Ammon's horn (tissue), 1 donor: ENCODE data around the gene DHRS2.
"Not testable (repeated sequence)": the region's sequence is repeated elsewhere in the genome, so short reads cannot be mapped to it uniquely, and the experiment has no call there.

Experiments
- DNase-seq: peaks from one replicate; pipeline ENCODE4 v3.0.0-alpha.2; 2016; ENCODE audit warnings: low spot score

DHRS2 gene

DNA sequence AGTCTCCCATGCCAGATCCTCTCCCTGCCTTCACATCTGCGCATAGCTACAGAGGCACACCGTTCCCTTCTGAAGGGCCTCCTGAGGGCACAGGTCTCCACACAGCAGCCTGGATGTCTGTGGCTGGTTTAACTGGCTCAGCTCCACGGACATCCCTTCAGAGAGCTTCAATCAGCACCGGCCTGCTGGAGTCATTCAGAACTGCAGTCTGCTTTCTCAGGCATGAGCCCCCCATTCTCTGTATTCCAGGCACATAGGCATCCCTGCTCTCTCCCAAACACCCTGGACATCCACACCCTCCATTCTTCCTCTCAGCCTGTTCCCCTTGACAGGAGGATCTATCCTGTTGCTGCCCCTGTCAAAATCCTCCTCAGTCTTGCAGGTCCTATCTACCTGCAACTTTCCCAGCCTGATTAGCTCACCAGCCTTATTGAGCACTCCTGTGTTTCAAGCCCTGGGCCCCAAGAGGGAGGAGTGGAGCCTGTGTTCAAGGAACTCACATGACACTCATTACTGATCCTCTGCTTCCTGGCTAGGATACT, 2.9 kb upstream of the DHRS2 start:
- no peak for DNase-seq

DNA sequence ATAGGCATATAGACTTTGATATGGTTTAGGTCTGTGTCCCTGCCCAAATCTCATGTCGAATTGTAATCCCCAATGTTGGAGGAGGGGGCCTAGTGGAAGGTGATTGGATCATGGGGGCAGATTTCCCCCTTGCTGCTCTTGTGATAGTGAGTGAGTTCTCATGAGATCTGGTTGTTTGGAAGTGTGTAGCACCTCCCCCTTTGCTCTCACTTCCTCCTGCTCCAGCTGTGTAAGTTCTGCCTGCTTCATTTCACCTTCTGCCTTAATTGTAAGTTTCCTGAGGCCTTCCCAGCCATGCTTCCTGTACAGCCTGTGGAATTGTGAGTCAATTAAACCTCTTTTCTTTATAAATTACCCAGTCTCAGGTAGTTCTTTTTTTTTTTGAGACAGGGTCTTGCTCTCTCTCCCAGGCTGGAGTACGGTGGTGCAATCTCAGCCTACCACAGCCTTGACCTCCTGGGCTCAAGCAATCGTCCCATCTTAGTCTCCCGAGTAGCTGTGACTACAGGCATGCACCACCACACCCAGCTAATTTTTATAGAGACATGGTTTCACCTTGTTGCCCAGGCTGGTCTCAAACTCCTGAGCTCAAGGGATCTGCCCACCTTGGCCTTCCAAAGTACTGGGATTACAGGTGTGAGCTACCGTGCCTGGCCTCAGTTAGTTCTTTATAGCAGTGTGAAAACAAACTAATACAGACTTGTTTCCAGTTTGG, 1.3 kb upstream of the DHRS2 start:
- not testable (repeated sequence) for DNase-seq

DNA sequence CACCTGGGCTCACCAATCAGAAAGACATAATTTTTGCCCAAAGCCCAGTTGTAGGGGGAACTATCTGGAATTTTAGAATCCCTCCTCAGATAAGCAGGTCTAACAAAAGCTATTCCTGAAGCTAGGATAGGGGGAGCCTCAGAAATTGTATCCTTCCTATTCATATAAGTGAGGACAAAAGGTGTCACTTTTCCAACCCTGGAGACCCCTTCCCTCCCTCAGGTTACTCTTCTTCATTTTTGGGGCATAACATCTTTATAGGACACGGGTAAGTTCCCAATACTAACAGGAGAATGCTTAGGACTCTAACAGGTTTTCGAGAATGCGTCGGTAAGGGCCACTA, 1.1 kb downstream of the DHRS2 start:
- not testable (repeated sequence) for DNase-seq

DNA sequence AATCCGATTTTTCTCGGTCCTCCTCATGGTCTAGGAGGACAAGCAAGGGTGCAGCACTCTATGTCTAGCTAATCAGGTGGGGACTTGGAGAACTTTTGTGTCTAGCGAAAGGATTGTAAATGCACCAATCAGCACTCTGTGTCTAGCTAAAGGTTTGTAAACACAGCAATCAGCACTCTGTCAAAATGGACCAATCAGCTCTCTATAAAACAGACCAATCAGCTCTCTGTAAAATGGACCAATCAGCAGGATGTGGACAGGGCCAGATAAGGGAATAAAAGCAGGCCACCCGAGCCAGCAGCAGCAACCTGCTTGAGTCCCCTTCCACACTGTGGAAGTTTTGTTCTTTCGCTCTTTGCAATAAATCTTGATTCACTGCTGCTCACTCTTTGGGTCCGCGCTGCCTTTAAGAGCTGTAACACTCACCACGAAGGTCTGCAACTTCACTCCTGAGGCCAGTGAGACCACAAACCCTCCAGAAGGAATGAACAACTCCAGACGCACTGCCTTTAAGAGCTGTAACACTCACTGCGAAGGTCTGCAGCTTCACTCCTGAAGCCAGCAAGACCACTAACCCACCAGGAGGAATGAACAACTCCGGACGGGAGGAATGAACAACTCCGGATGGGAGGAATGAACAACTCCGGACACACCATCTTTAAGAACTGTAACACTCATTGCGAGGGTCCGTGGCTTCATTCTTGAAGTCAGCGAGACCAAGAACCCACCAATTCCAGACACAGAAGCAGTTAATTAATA, 1.7 kb downstream of the DHRS2 start:
- not testable (repeated sequence) for DNase-seq

DNA sequence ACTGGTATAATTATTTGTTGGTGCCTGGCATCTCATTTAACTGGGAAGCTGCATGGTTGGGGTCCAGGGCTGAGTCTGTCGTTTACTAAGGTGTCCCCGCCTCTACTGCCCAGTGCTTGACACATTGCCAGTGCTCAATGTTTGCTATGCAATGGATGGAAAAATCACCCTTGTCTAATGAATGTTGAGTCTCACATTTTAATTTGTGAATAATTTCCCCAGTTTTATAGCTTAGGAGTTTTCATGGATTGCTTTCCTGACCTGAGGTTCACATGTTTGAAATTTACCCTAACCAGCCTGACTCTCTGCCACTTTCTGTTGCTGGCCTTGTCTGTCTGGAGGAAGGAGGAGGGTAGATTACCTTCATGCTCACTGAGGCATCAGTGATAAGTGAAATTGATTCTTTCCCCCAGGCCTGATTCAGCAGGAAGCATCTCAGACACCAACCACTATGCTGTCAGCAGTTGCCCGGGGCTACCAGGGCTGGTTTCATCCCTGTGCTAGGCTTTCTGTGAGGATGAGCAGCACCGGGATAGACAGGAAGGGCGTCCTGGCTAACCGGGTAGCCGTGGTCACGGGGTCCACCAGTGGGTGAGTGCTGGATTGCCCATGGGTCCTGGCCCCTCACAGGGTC, 2.4 kb downstream of the DHRS2 start:
- no peak for DNase-seq

DNA sequence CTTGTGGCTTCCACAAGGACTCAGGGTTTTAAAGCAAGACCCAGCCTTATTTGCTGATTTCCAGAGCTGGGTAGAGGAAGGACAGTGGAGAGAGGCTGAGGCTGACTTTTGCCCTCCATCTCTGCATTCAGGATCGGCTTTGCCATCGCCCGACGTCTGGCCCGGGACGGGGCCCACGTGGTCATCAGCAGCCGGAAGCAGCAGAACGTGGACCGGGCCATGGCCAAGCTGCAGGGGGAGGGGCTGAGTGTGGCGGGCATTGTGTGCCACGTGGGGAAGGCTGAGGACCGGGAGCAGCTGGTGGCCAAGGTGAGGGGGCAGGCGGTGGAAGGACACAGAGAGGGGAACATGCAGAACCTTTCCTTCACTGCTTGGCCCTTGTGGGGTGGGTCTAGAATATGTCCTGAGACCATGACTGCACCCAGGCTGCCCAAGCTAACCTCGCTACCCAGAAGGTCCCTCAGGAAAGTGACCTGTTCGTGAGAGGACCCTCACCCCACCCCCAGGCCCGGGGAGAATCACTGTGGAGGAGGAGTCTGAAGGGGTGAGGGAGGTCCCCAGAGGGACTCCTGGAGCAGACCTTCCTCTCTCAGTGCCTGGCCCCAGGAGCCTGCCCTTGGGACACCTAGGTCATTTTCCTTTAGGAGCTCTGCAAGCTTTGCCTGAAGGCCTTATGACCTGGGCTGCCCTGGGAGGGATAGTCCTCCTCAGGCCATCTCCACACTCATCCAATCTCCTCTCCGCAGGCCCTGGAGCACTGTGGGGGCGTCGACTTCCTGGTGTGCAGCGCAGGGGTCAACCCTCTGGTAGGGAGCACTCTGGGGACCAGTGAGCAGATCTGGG, 3.1 kb downstream of the DHRS2 start:
- DNase-seq: no peak

DNA sequence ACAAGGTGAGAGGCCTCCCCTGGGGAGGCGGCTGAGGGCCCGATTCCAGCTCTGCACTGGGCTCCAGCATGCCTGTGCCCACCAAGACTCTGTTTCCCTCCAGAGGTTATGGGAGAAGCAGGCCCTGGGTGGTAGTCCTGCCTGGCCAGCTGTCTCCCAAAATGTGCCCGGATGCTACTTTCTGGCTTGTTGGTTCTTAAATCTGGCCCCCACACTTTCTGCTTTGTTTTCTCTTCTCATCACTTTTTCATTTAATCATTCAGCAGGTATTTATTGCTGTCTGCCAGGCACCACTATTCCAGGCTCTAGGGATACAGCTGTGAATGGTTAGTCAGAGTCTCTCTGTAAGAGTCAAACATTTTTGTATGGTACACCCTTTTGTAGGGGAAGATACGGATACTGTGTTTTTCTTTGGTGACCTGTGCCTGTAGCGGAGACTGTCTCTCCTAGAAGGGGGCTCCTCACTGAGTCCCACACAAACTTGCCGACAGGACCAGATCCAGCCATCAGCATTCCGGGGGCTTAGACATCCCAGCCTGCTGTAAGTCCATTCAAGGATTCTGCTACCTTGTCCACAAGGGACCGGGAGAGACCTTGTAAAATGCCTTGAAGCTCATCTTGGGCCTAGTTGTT, 3.8 kb downstream of the DHRS2 start:
- DNase-seq: no peak

DNA sequence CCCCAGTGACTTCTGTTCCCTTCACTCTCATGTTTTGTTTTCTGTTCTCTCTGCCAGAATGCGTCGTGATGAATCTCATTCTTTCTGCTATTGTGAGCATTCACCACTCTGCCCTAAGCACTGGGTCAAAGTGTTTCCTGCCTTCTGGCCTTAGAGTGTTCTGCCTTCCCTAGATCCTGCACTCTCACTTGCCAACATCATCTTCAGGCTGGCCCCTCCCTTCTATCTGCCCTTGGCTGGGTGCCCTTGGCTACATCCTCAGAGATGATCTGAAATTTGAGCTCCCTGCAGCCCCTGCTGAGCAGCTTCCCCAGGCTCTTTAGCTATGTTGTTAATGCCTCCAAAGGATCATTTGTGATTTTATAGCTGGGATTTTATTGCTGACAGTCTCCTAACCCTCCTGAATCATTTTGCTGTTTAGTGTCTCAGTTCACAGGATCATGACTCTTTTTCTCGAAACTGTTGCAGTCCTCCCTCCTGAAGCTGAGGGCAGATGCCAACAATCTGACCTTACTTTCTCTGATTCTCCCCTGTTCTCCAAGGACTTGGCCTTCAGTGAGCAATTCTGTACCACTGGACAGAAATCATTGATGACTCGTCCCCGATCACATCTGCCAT, 4.5 kb downstream of the DHRS2 start:
- peak; percentile 30 for DNase-seq

DNA sequence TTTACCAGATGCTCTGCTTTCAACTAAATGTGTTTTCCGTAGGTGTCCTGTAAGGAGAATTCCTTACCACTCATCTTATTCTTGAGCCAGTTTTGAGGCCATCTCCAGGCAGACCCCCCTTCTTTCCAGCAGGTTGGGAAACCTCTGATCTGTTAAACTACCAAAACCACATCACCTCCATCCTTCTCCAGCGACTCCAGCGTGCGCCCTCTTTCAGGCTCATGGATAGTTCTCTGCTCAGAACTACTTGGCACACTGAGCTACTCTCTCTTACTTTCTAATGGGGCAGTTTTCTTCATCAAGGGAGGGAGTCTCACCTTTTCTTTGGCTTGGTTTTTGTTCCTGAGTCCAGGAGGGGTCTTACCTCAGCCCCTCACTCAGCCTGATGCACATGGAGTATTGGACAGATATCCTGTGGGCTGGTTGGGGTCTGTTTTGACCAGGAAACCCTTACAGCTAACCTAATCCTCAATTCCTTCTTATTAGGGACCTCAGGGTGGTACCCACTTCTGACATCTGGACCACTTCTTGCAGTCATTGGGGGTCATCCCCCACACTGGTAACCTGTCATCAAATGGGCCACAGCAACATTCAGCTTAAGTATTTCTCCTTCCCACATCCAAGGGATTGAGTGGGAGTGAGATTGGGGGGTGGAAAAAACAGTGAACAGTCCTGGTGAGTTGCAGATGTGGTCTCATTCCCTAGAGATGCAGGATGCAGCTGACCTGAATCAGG, 5.2 kb downstream of the DHRS2 start:
- DNase-seq: no peak

DNA sequence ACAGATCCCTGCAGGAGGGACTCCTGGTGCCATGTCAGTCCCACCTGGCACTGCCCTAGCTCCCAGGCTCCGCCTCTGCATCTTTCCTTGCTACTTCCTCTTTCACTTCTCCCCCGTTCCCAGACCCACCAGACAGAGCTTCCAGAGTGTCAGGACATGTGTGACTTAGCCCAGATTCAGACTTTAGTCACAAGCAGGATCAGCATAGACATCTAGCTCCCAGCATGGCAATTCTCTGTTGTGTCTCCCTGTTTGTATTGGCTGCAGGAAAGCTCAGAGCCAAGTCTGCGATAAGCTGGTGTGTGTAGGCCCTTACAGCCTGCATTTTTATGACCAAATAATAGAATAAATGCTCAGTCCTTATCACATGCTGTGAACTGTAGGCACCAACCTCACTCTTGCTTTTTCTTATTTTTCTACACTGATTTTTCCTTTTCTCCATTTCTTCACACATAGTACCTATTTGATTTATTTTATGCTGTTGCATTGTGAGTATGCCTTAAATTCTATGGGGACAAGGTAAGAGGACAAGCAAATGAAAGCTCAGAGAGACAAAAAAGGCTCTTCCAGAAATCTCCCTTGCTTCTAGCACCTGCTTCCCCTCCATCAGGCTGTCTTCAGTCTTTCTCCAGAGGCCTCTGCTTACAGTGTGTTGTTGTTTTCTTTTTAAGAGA, 5.9 kb downstream of the DHRS2 start:
- peak; percentile 28 for DNase-seq

DNA sequence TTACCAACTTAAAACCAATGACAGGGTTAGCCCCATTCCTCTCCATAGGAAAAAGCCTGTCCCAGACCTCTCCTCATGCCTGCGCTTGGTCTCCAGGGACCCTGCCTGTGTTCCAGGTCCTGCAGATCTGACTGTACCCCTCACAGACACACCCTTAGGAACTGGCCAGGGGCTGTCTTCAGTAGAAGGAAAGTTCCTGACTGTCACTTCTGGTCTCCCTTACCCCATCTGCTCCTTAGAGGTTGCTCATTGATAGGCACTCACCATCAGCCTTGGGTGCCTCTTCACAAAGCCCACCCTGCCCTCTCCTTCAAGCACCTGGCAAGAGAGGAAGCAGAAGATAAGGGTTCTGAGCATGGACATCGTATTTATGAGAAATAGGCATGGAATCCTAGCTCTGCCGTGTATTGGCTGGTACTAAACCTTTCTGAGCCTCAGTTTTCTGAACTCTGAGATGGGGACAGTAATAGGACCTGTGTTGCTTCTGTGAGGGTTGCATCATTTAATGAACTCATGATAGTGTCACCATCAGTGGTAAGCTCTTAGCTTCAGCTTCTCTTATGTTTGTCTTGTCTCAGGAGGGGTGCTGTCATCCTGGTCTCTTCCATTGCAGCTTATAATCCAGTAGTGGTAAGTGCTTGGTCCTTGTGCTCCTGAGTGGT, 7.5 kb downstream of the DHRS2 start:
- no peak for DNase-seq

DNA sequence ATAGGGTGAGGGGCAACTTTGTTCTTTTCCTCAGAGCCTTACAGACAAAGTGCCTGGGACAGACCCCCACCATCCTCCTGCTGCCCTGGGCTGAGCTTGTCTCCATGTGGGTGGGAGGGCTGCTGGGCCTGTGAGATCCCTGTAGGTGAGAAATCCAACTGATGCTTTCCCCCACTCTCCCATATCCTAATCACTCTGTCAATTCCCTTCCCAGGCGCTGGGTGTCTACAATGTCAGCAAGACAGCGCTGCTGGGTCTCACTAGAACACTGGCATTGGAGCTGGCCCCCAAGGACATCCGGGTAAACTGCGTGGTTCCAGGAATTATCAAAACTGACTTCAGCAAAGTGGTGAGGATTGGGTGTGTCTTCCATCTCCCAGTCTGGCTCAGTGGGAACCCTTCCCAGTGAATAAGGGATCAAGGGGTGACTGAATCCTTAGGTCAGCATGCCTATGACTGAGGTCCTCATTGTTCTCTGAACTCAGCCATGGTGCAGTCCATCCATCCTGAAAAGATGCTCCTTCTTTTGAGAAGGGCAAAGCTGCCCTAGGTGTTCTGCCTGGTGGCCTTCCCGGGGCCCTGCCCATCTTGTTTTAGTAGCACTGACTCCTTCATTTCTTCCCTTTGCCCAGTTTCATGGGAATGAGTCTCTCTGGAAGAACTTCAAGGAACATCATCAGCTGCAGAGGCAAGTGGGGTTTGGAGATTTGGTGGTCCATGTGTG, 8.2 kb downstream of the DHRS2 start:
- no peak for DNase-seq

DNA sequence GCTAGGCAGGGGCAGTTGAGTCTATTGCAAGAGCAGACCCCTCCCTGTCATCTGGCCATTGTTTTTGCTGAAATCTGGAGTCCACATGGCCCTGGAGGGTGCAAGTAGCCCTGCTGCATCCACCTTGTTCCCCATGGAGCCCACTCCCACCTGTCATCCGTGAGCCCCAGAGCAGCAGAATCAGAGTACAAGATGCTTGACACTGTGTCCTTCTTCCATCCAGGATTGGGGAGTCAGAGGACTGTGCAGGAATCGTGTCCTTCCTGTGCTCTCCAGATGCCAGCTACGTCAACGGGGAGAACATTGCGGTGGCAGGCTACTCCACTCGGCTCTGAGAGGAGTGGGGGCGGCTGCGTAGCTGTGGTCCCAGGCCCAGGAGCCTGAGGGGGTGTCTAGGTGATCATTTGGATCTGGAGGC, 8.8 kb downstream of the DHRS2 start:
- DNase-seq: no peak

DNA sequence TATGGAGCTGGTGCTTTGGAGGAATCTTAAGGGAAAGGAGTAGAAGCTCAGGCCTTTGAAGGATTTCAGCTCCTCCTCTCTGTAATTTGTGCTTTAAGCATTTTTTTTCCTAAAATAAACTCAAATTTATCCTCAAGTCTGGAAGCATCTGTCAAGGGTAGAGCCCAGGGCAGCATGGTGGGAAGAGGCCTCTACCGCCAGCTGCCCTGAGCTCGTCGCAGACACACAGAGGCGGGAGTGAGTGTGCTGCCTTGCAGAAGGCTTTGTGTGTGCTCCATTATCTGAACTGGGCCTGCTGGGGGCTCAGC, 9.3 kb downstream of the DHRS2 start:
- no peak for DNase-seq

DNA sequence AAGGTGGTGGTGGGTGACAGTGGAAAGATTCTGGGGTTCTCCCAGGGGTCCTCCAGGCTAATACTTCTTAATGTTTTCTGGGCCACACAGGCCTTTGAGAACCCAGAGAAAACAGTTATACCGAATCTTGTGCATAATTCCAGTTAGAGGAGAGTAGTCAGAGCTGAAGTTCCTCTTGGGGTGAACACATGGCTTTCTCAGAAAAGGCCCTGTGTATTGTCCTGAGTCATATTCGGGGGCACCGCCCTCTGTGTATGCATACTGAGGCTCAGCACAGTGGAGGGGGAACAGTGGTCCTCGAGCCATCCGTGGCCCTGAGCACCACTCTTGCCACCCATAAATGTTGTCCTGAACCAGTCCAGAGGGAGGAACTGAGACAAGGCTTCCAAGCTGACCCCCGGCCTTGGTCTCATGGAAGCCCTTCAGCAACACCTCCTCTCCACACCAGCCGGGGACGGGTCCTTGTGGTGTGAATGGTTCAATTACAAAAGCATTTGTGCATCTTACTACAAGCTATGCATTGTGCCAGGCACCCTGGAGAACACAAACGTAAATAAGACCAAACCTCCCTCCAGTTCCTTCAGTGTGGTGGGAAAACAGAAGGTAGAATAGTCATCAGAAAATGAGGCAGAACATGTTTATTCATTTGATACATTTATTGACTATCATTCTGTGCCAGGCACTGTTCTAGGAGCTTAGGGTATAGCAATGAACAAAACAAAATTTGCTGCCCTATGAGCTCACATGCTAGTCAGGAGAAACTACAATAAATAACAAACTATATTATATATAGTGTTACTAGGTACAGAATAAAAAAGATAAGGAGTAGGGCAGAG, 9.9 kb downstream of the DHRS2 start:
- no peak for DNase-seq

DNA sequence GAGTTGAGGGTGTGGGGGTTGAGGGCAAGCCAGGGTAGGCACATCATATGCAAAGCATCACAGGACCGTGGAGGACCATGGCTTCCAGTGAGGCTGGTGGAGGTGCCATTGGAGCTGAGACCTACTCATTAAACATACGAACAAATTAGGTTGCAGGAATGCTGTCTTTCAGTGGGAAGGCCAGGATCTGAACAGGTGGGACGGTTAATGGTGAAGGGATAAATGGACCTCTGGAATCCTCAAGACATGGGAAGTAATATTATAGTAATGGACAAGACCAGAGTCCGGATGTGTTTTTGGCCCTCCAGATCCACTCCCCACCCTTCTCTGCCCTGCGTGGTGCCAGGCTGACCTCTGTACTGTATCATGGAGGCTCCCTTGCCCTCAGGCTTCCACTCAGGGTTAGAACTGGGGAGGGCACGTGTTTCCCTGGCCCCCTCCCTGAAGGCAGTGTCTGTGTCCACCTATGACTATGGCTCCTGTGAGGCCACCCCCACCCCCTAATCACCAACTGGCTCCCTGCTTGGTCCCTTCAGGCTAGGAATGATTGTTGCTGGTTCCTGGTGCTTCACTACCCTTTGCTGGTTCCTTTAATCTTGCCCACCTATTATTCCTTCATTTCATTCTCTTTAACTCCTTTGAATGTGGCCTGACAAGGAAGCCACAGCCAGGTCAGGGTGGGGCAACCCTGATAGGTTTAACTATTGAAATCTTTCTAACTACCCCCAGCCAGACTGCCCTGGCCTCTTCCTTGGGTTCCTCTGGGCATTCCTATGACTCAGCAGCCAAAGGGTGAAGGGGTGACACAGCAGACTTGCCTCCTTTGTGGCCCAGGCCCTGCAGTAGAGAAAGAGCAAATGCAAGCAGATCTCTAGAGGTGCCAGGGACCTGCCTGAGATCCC, 10.7 kb downstream of the DHRS2 start:
- no peak for DNase-seq

DNA sequence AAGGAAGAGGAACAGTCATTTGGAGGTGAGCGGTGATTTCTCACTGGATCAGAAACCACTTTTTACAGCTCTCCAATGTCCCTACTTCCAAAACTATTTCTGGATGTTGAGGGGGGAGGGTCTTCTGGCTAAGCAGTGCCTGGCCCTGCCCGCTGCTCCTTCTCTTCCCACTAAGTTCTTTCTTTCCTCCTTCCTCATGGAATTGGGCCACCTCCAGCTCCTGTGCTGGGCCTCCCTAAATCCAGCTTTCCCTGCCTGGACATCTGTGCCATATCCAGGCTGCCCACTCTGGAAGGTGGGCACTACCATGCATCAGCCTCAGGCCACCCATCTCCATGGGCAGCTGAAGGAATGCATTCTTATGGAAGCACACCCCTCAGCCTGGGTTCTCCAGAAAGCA, 11.5 kb downstream of the DHRS2 start:
- no peak for DNase-seq
